Activated CD4-positive, alpha-beta T cell treated with anti-CD3 and anti-CD28 coated beads, Interleukin-2, Interleukin-4, amounts not matched to agents 100 ng/mL and 50 ng/mL, durations not matched to agents 16 hours and 8 hours (primary cell): ENCODE data around the gene SENP7.
"Not testable (repeated sequence)": the region's sequence is repeated elsewhere in the genome, so short reads cannot be mapped to it uniquely, and the experiment has no call there.

ENCODE experiments used
- DNase-seq: peaks from one replicate; pipeline ENCODE4 v3.0.0-alpha.2; 2020; ENCODE audit warnings: low spot score

SENP7 gene

DNA sequence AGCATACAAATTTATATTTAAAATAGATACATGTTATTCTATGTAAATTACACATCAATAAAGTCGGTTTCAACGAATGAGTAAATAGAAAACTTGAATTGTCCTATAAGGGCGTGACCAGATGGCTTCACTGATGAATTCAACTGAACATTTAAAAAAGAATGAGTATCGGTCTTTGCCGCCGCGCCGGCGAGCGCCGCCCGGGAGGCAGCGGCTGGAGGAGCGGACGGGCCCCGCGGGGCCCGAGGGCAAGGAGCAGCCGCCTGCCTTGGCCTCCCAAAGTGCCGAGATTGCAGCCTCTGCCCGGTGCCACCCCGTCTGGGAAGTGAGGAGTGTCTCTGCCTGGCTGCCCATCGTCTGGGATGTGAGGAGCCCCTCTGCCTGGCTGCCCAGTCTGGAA lies 74.4 kb downstream of the SENP7 start:
- DNase-seq: not testable (repeated sequence)

DNA sequence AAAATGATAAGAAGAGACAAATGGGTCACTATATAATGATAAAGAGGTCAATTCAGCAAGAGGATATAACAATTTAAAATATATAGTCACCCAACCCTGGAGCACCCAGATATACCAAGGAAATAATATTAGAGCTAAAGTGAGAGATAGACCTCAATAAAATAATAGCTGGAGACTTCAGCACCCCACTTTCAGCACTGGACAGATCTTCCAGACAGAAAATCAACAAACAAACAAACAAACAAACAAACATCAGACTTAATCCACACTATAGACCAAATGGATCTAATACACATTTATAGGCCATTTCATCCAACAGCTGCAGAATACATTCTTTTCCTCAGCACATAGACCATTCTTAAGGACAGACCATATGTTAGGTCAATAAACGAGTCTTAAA lies 79.4 kb downstream of the SENP7 start:
- no peak for DNase-seq

DNA sequence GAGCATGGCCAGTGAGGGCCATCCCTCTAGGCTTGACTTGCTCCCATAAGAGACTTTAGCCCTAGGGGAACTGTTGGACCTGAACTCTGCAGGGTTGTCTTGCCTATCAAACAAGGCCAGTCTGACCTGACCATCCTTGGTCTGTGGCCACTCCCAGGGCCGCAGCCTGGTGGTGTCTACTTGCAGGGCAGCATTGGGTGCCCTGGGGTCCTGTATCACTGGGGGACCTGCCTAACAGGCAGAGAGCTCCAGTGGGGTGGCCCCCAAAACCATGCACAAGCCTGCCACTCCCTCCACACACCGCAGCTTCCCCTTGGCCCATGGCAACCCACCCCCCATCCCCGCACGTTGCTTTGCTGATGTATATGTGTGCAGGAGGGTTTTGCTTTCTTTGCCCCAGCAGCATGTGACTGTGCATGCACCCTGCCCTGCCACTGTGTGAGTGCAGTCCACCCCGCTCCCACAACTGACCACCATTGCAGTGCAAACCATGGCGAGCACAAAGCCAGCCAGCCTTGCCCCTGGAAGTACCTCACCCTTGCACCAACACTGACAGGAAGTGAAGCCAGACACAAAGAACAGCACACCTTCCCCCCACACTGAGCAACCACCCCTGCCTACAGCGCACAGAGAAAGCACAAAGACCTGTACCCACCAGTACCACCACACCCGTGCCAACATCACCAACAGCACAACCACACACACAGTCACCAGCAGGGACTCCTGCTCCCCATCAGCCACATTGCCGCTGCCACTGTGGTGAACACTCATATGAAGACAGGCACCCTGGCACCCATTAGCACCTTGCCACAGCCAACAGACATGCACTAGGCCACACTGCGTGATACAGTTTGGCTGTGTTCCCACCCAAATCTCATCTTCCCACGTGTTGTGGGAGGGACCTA lies 88.8 kb downstream of the SENP7 start:
- no peak for DNase-seq

DNA sequence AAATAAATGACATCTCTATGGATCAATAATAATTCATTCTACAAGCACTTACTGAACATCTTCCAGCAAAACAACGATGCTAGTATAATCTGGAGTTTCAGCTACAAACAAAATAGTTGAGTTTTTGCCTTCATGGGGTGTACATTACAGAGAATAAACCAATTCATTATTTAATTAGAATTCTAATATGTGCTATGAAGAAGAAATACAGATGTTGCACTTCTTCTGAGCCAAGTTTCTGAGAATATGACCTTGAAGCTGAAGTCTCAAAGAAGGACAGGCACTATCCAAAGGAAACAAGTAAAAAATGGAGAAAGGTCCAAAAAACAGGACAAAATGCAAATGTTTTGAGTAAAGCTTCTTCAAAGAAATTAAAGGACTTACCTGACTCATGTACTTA lies 94.2 kb downstream of the SENP7 start:
- no peak for DNase-seq

DNA sequence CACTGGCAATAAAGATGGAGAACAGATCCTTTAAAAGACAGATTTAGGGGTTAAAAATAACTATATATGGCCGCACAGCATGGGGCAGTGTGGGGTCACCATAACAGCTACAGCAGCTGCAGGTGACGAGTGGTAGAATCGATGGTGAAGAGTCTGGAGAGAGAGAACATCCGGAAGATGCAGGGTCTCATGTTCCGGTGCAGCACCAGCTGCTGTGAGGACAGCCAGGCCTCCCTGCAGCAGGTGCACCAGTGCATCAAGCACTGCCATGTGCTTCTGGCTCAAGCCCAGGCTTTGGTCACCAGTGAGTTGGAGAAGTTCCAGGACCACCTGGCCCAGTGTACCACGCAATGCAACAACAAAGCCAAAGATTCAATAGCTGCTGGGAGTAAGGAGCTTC lies 98.9 kb downstream of the SENP7 start:
- no peak for DNase-seq

DNA sequence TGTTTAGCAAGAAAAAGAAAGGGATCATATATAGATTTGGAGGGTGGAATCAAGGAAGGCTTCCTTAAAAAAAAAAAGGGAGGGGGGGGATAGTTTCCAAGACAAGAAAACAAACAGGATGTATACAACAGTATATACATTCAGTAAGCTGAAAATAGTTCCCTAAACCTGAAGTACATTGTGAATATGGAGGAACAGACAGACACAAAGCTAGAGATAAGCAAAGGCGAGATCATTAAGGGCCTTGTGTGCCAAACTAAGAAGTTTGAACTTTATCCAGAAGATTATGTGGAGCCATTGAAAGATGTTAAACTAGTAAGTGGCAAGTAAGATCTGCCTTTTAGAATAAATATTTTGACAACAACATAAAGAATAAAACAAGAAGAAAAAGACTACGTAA lies 99.4 kb downstream of the SENP7 start:
- DNase-seq: no peak

DNA sequence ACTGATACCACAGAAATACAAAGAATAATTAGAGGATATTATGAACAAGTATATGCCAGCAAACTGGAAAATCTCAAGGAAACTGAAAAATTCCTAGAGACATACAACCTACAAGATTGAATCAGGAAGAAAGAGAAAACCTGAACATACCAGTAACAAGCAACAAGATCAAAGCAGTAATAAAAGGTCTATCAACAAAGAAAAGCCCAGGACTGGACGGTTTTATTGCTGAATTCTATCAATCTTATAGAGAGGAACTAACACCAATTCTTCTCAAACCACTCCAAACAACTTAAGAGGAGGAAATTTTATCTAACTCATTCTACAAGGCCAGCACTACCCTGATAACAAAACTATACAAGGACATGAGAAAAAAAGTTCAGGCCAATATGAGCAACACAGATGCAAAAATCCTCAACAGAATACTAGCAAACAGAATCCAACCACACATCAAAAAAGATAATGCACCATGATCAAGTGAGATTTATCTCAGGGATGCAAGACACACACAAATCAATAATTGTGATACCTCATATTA lies 121.5 kb downstream of the SENP7 start:
- no peak for DNase-seq

DNA sequence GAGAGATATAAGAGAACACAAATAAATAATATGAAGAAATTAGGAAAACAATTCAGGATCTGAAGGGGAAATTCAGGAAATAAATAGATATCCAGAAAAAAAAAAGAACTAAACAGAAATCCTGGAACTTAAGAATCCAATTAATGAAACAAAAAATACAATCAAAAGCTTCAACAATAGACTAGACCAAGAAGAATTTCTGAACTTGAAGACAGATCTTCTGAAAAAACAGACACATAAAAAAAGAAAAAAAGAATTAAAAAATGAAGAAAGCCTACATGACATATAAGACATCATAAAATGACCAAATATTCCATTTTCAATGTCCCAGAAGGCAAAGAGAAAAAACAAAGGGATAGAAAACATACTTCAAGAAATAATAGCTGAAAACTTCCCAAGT lies 124.3 kb downstream of the SENP7 start:
- no peak for DNase-seq

DNA sequence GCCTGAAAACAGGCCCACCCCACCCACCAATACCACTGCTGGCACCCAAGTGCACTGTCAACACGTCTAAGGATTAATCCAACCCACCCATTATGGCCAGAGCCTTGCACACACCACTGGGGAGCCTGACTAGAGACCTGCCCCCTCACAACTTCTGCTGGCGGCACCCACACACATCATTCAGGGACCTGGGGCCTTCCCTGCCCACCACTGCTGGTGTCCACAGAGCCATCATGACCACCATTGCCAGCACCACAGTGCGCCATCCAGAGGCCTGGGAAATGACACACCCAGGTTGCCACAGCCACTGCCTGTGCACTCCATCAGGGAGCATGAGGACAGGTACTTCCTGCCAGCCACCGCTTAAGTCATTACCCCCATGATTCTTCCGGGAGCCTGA lies 125.7 kb downstream of the SENP7 start:
- no peak for DNase-seq

DNA sequence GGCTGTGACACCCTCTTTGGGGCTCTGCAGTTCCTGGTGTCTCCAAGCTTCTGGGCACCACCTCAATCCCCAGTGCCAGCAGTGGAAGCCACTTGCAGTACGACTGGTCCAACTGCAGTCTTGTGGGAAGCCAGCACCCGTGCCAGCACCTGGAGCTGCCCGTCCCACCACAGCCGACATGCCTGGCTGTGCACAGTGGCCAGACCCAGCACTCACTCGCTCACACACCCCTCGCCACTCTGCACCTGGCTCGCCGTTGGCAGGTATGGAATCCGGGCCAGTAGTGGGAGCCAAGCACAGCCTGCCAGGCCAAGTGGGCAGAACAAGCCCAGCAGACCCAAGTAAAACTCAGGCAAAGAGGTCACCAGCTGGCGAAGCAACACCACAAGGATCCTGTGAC lies 128.6 kb downstream of the SENP7 start:
- DNase-seq: no peak

DNA sequence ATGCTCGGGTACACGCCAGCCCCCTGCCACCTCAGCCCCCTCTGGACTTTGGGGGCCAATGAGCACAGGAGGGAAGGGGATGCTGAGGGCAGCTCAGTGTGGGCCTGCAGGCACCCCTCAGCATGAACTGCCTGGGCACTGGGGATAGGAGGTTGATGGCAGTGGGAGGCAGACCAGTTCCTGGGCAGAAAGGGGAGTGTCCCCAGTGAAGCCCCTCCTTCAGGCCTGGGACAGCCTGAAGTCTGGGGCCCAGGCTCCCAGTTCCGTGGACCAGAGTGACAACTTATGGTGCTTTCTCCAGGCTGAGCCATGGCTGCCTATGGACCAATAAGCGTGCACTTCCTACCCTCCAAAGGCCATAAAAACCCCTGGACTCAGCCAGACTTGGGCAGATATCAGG lies 129.4 kb downstream of the SENP7 start:
- DNase-seq: no peak

DNA sequence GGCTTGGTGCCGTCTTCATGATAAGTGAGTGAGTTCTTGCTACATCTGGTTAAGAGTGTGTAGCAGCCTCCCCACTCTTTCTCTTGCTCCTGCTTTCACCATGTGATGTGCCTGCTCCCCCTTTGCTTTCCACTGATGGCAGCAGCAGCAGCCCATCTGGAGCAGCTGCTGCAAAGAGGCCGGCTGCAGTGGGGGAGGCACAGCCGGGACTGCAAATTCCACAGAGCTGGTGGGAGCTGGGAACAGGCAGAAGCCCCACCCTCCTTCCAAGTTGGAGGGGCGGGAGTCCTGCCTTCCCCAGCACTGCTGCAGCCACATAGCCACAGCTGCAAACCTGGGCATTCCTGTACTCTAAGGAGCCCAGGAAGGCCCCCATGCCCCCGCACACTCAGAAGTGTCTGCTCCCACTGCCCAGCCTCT lies 129.8 kb downstream of the SENP7 start:
- no peak for DNase-seq

DNA sequence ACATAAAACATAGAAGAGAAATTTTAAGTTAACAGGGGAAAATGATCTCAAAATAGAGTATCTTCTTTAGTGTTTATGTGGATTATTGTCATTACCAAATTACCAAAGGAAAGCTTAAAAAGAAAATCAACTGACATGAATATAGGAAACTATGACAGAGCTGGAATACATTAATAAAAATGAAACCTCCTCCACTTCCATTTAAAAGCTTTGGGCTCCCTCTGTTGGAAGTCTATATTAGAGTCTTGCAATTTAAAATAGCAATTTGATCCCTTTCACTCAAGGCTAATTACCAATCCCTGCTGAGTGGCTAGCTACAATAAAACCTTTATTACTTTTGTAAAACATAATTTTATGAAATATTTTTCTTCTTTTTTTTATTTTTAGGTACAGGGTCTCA lies 131.2 kb downstream of the SENP7 start:
- peak; percentile 39 for DNase-seq

DNA sequence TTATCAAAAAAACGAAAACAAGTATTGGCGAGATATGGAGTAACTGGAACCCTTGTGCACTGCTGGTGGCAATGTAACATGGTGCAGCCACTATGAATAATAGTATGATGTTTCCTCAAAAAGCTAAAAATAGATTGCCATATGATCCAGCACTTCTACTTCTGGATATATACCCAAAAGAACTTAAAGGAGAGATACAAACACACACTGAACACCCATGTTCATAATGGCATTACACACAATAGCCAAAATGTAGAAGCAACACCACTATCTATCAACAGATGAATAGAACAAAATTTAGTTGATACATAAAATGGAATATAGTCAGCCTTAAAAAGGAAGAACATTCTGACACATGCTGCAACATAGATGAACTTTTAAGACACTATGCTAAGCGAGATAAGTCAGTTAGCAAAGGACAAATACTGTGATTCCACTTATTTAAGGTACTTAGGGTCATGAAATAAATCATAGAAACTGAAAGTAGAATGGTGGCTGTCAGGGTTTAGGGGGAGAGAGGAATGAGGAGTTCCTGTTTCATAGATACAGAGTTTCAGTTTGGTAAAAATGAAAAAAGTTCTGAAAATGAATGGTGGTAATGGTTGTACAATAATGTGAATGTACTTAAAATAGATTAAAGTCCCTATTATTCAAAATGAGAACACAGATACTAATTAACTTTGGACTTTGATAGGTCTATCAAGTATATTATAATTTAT lies 133.2 kb downstream of the SENP7 start:
- peak; percentile 75 for DNase-seq

DNA sequence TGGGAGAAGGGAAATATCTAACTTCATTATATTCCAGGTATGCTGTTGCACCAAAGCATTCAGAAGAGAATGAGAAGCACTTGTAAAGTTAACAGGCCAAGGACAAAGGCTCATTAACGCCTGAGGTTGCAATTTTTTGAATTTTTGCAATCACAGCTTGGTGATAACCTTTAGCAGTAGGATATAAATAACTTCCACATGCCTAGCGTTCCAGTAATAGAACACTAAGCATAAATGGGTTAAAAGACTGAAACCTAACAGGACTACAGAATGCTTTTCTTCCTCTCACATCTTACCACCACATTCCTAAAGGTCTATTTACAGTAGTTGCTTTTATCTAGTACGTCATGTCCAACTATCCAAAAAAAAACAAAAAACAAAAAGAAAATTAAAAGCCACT lies 135.2 kb downstream of the SENP7 start:
- DNase-seq: no peak

DNA sequence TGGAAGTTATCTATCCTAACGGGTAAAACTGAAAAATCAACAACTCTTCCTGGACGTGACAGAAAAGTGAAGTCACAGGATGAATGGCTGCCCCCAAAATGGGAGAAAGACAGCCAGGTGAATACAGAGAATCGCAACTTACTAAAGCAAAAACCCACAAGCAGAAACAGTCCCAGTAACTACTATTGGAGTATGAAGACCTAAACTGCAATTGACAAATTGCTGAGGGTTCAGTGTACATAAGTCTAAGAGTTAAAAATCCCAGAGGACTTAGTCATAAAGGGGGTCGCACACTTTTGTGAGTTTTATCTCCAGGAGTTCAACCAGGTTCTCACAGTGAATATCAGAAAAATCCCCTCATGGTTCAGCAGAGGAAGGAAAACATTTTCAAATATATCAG lies 135.8 kb downstream of the SENP7 start:
- DNase-seq: no peak

DNA sequence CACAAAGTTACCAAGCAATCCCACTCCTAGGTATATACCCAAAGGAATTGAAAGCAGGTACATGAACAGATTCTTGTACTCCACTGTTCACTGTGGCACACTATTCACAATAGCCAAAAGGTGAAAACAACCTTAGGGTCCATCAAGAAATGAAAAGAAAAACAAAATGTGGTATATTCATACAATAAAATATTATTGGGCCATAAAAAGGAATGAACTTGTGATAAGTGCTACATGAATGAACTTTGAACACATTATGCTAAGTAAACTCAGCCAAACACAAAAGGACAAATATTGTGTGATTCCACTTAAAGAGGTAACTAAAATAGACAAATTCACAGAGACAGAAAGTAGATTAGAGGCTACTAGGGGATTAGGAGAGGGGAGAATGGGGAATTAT lies 137.4 kb downstream of the SENP7 start:
- DNase-seq: no peak

DNA sequence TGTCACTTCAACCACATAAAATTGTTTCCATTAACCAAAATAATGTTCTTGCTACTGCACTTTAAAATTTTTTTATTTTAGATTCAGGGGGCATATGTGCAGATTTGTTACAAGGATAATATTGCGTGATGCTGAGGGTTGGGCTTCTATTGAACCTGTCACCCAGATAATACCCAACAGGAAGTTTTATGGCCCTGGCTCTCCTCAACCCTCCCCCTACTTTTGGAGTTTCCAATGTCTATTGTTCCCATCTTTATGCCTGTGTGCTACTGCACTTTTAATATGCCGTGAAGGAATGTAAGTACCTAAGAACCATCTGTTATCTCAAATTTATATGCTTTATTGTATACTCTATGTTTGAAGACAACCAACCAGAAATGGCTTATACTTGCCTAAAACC lies 150.6 kb downstream of the SENP7 start:
- DNase-seq: no peak

DNA sequence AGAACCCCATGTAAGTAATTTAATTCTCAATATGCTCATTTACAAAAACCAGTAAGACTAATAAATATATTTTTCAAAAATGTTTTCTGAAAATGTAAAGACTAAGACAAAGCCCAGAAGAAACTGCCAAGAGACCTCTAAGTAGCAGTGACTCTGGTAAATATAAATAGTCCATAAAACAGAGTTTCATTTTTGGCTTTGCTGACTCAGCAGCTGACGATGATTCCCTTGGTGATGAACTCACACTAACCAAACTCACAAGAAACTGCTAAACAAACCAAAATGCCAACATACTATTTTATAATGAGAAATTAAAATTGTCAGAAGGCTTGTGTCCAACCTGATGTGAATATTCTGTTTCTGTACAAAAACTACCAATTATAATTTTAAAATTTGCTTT lies 161.2 kb downstream of the SENP7 start:
- no peak for DNase-seq

DNA sequence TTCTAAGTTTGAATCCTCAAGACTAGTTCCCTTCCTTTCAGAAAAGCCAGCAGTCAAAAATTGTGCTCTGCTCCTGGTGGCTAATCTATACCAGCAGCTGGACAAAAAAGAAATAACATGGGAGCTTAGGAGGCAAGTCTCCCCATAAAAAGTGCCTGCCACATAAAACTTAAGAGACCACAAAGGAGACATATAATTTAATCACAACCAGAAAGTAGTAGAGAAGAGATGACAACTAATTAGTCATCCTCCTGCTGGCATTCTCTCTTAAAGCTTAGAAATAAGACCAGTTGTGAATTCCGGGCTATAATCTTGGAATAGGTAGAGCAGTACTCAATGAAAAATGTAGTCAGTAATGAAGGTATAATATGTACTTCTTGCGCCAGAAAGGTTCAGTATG lies 172.4 kb downstream of the SENP7 start:
- no peak for DNase-seq

DNA sequence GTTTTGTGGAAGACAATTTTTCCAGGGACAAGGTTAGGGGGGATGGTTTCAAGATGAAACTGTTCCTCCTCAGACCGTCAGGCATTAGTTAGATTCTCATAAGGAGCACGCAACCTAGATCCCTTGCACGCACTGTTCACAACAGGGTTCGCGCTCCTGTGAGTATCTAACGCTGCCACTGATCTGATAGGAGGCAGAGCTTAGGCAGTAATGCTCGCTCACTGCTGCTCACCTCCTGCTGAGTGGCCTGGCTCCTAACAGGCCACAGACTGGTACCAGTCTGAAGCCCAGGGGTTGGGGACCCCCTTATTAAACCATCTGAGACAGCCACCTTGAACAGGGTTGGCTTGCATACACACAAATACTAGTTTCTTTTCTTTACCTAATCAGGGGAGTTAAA lies 179.1 kb downstream of the SENP7 start:
- no peak for DNase-seq

DNA sequence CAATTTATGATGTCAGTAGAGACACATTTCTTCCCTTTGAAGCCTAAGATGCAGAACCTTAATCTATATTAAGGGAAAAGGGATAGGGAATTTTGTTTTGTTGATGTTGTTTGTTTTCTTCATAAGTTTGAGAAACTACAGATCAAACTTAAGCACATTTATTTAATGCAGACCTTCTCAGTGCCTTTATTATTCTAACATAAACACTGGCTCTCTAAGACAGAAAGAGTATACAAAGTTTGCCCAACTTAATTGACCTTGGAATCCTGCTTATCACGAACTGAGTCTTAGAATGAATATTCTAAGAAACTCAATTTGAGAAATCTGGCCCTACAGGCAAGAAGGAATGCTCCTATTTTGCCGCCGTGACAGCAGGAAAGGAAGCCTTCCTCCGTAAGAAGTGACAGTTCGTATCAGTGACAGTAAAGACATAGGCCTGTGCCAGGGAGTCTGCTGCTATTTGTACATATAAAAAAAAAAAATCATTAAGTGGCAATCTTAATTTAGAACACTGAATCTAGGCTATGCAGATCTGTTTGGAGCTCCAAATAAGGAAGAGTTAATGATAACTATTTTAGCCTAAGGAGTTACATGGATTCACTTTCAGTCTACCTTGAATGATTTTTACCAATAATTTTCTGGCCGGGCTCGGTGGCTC lies 183.9 kb downstream of the SENP7 start:
- DNase-seq: no peak
